ENCODE results near the gene UBL4A.

DNA sequence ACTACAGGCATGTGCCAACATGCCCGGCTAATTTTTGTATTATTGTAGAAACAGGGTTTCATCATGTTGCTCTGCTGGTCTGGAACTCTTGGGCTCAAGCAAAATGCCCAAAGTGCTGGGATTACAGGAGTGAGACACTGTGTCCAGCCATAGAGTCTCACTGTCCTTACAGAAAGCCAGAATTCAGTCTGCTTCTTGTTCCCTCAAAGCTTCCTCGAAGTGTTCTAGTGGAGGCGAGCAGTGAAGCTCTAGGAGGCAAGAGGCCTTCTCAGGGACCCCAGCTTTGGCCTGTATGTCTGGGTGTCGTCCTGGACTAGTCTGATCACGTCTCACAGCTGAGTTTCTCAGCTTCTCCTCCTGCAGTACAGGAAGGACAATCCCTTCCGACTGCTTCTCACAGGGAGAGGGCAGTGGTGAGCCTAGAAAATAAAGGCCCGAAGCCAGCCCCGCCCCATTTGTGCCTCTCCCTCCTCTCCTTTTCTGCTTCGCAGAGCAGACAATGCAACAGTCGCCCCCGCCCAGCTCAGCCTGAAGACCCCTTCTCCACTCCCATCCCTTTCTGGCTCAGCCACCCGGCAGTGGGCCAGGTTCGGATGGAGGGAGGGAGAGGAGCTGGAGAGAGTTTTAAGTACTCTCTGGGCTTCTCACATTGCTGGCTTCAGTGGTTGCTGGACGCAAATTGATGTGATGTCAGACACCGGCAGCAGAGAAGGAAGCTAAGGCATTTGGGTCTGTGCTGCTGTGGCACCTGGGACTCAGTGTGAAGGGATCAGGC, 40.7 kb upstream of the UBL4A start:
- TF ChIP-seq POLR2A (IDR thresholded peaks at IDR 0.05; ENCODE audit: borderline replicate concordance, extremely low read depth, insufficient read depth, insufficient read length) (no peak), EZH2 (IDR thresholded peaks at IDR 0.05) (no peak), EZH2phosphoT487 (IDR thresholded peaks at IDR 0.05; ENCODE audit: borderline replicate concordance) (no peak), TCF7L2 (IDR thresholded peaks at IDR 0.05; ENCODE audit: borderline replicate concordance, extremely low read depth, insufficient read depth, insufficient read length) (no peak), ELF1 (IDR thresholded peaks at IDR 0.05; ENCODE audit: borderline replicate concordance, low read depth) (no peak), RAD21 (IDR thresholded peaks at IDR 0.05; ENCODE audit: low read depth) (no peak), POLR2AphosphoS5 (IDR thresholded peaks at IDR 0.05; ENCODE audit: low read depth, low read length) (no peak), YY1 (IDR thresholded peaks at IDR 0.05; ENCODE audit: extremely low read depth, insufficient replicate concordance, low read depth, low read length) (no peak), FOSL1 (IDR thresholded peaks at IDR 0.05; ENCODE audit: low read depth) (no peak)
- TF ChIP-seq, protein P1, sequence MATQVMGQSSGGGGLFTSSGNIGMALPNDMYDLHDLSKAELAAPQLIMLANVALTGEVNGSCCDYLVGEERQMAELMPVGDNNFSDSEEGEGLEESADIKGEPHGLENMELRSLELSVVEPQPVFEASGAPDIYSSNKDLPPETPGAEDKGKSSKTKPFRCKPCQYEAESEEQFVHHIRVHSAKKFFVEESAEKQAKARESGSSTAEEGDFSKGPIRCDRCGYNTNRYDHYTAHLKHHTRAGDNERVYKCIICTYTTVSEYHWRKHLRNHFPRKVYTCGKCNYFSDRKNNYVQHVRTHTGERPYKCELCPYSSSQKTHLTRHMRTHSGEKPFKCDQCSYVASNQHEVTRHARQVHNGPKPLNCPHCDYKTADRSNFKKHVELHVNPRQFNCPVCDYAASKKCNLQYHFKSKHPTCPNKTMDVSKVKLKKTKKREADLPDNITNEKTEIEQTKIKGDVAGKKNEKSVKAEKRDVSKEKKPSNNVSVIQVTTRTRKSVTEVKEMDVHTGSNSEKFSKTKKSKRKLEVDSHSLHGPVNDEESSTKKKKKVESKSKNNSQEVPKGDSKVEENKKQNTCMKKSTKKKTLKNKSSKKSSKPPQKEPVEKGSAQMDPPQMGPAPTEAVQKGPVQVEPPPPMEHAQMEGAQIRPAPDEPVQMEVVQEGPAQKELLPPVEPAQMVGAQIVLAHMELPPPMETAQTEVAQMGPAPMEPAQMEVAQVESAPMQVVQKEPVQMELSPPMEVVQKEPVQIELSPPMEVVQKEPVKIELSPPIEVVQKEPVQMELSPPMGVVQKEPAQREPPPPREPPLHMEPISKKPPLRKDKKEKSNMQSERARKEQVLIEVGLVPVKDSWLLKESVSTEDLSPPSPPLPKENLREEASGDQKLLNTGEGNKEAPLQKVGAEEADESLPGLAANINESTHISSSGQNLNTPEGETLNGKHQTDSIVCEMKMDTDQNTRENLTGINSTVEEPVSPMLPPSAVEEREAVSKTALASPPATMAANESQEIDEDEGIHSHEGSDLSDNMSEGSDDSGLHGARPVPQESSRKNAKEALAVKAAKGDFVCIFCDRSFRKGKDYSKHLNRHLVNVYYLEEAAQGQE (IDR thresholded peaks at IDR 0.05; ENCODE audit: low read depth), result no peak
- TF ChIP-seq, protein P2, sequence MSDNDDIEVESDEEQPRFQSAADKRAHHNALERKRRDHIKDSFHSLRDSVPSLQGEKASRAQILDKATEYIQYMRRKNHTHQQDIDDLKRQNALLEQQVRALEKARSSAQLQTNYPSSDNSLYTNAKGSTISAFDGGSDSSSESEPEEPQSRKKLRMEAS (IDR thresholded peaks at IDR 0.05), result no peak
- TF ChIP-seq, protein P3, sequence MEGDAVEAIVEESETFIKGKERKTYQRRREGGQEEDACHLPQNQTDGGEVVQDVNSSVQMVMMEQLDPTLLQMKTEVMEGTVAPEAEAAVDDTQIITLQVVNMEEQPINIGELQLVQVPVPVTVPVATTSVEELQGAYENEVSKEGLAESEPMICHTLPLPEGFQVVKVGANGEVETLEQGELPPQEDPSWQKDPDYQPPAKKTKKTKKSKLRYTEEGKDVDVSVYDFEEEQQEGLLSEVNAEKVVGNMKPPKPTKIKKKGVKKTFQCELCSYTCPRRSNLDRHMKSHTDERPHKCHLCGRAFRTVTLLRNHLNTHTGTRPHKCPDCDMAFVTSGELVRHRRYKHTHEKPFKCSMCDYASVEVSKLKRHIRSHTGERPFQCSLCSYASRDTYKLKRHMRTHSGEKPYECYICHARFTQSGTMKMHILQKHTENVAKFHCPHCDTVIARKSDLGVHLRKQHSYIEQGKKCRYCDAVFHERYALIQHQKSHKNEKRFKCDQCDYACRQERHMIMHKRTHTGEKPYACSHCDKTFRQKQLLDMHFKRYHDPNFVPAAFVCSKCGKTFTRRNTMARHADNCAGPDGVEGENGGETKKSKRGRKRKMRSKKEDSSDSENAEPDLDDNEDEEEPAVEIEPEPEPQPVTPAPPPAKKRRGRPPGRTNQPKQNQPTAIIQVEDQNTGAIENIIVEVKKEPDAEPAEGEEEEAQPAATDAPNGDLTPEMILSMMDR (IDR thresholded peaks at IDR 0.05 in 2 of 3, conservative IDR thresholded peaks at IDR 0.05 in 1 of 3; ENCODE audit: borderline replicate concordance in 1 of 3, insufficient read depth in 1 of 3, low read depth in 2 of 3, low read length in 2 of 3), result peak in 2 of 3 experiments; percentile 40 to 62; a peak in 4 of 6 replicates
- TF ChIP-seq, protein P4, sequence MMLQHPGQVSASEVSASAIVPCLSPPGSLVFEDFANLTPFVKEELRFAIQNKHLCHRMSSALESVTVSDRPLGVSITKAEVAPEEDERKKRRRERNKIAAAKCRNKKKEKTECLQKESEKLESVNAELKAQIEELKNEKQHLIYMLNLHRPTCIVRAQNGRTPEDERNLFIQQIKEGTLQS (IDR thresholded peaks at IDR 0.05), result no peak
